NT2/D1 (cell line): ENCODE measurements around the gene SERPINE1.

ENCODE experiments used
- DNase-seq: peaks from one replicate; pipeline ENCODE4 v3.0.0-alpha.2; 2011; ENCODE audit warnings: low read depth, low spot score
- H3K27me3 ChIP-seq: 2 replicates; pipeline ENCODE4 v1.6.0; 2011; ENCODE audit warnings: mild to moderate bottlenecking; ENCODE audit not compliant: insufficient read length, insufficient read depth
- H3K36me3 ChIP-seq: 2 replicates; pipeline ENCODE4 v1.6.1; 2011; ENCODE audit warnings: mild to moderate bottlenecking, low read length, mixed read lengths; ENCODE audit not compliant: insufficient read depth, insufficient read length
- H3K4me1 ChIP-seq: 2 replicates; pipeline ENCODE4 v1.5.1; 2011; ENCODE audit not compliant: insufficient read depth, insufficient read length
- H3K4me3 ChIP-seq: 2 replicates; pipeline ENCODE4 v1.5.1; 2011; ENCODE audit warnings: low read depth; ENCODE audit not compliant: insufficient read length
- H3K9ac ChIP-seq: 2 replicates; pipeline ENCODE4 v1.6.0; 2011; ENCODE audit warnings: low read depth; ENCODE audit not compliant: insufficient read length
- H3K9me3 ChIP-seq: 2 replicates; pipeline ENCODE4 v1.5.1; 2011; ENCODE audit warnings: mild to moderate bottlenecking, low read length; ENCODE audit not compliant: insufficient read depth
- SUZ12 ChIP-seq: IDR thresholded peaks from 2 replicates; pipeline ENCODE4 v1.6.1; 2011; ENCODE audit not compliant: insufficient read length, insufficient read depth; ENCODE audit errors: extremely low read depth
- YY1 ChIP-seq: IDR thresholded peaks from 2 replicates; pipeline ENCODE4 v1.6.1; 2011; ENCODE audit not compliant: insufficient read length, insufficient read depth
- ZNF274 ChIP-seq: IDR thresholded peaks from 2 replicates; pipeline ENCODE4 v1.6.1; 2011; ENCODE audit warnings: mild to moderate bottlenecking, low read depth, low read length

The SERPINE1 gene

GRCh38 chr7:101186194-101186593 lies 59.3 kb downstream of the SERPINE1 start:
- H3K27me3 ChIP-seq, result no peaks in the 10 kb centered on the region

DNA sequence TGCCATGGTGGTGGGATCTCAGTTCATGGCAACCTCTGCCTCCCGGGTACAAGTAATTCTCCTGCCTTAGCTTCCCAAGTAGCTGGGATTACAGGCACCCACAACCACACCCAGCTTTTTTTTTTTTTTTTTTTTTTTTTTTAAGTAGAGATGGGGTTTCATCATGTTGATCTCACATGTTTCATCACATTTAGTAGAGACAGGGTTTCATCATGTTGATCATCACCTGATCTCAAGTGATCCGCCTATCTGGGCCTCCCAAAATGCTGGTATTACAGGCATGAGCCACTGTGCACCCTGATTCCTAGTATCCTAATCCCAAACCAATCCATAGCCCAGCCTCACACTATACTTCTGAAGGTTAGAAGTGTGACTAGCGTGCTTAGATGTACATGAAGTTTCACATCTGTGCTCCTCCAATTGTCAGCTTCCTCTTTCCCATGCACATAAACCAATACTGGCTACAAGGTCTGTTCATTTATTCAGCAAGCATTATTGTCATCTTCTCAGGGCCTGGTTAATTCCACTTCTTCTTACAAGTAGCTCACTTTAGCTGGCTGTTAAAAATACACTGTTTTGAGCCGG lies 60.0 kb downstream of the SERPINE1 start:
- no peak for TF ChIP-seq ZNF274
- no peak overlapping the region for H3K4me3 ChIP-seq
- DNase-seq, result no peak
- no peak overlapping the region for H3K9ac ChIP-seq
- H3K36me3 ChIP-seq, result no peaks in the 10 kb centered on the region
- H3K27me3 ChIP-seq, result no peaks in the 10 kb centered on the region
- no peaks in the 10 kb centered on the region for H3K9me3 ChIP-seq
- no peaks in the 10 kb centered on the region for H3K4me1 ChIP-seq

More at GRCh38 chr7:101186194-101186593, 59.3 kb downstream of the SERPINE1 start:
- Histone ChIP-seq H3K4me3 (no peak overlapping the region), H3K9me3 (no peaks in the 10 kb centered on the region), H3K36me3 (no peaks in the 10 kb centered on the region), H3K4me1 (no peaks in the 10 kb centered on the region), H3K9ac (no peak overlapping the region)
- TF ChIP-seq YY1 (no peak), SUZ12 (no peak), ZNF274 (no peak)
- DNase-seq, result no peak
